Osteoblast (primary cell): Measurements from ENCODE around the gene PYCR2. TPM values are rescaled to one million over a fixed set of nuclear protein-coding genes. Genes with fewer than 3 reads are reported as not detected.
"Not testable (repeated sequence)": the region's sequence is repeated elsewhere in the genome, so short reads cannot be mapped to it uniquely, and the experiment has no call there.

ENCODE experiments used
- DNase-seq: peaks from one replicate; pipeline ENCODE4 v3.0.0; 2011; ENCODE audit warnings: low spot score, mixed read lengths; ENCODE audit not compliant: insufficient read length; ENCODE audit errors: missing footprints
- H2AFZ ChIP-seq: 2 replicates; pipeline ENCODE4 v1.6.0; 2011; ENCODE audit warnings: mild to moderate bottlenecking, low read length
- H3K27ac ChIP-seq: 2 replicates; pipeline ENCODE4 v1.5.1; 2011; ENCODE audit warnings: mild to moderate bottlenecking, low read depth, low read length, moderate library complexity
- H3K27me3 ChIP-seq: 2 replicates; pipeline ENCODE4 v1.6.0; 2012; ENCODE audit warnings: mild to moderate bottlenecking, control low read depth, inconsistent platforms, low read length, moderate library complexity; ENCODE audit not compliant: insufficient read depth
- H3K36me3 ChIP-seq: 2 replicates; pipeline ENCODE4 v1.5.1; 2011; ENCODE audit warnings: mild to moderate bottlenecking, low read length, control low read depth, moderate library complexity; ENCODE audit not compliant: insufficient read depth
- H3K4me1 ChIP-seq: 2 replicates; pipeline ENCODE4 v1.5.1; 2011; ENCODE audit warnings: mild to moderate bottlenecking, low read length, control low read depth, moderate library complexity; ENCODE audit not compliant: insufficient read depth
- H3K4me2 ChIP-seq: 2 replicates; pipeline ENCODE4 v1.6.0; 2011; ENCODE audit warnings: mild to moderate bottlenecking, low read length; ENCODE audit not compliant: insufficient read depth
- H3K4me3 ChIP-seq: fragments of 200-600 bp; sonication (generic); 3 replicates; pipeline ENCODE4 v1.5.1; 2012; ENCODE audit warnings: mild to moderate bottlenecking, low read length, inconsistent platforms; ENCODE audit not compliant: insufficient read depth
- H3K79me2 ChIP-seq: 2 replicates; pipeline ENCODE4 v1.6.0; 2012; ENCODE audit warnings: mild to moderate bottlenecking, low read length, control low read depth, inconsistent platforms; ENCODE audit not compliant: insufficient read depth
- H3K9me3 ChIP-seq: 2 replicates; pipeline ENCODE4 v1.5.1; 2011; ENCODE audit warnings: low read depth, low read length, control low read depth
- H4K20me1 ChIP-seq: 2 replicates; pipeline ENCODE4 v1.6.0; 2012; ENCODE audit warnings: mild to moderate bottlenecking, low read length, control low read depth; ENCODE audit not compliant: insufficient read depth
- total RNA-seq: library from RNA; depleted of rRNA; stranded (reverse); fragments of >200 nt; gene quantifications from 2 replicates; pipeline ENCODE4 v1.2.3, GENCODE V29; 2012
- TF ChIP-seq, protein P1 (sequence below): IDR thresholded peaks from 2 replicates; pipeline ENCODE4 v1.5.1; 2011; ENCODE audit warnings: mild to moderate bottlenecking, low read depth, low read length, moderate library complexity; ENCODE audit errors: extremely low read depth

PYCR2 gene
- total RNA-seq, 1 donor = 29.0 TPM

DNA sequence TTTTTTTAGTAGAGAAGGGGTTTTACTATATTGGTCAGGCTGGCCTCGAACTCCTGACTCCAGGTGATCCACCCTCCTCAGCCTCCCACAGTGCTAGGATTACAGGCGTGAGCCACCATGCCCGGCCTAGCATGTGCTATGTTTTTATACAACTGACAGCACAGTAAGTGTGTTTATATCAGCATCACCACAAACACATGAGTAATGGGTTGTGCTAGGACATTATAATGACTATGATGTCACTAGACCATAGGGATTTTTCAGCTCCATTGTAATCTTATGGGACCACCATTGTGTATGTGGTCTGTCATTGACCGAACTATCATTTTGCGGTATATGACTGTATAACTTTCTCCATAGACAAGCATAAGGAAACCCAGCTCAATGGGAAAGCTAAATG is 10.7 kb upstream of the PYCR2 start:
- no peak overlapping the region for H3K27ac ChIP-seq
- H3K9me3 ChIP-seq = no peaks in the 10 kb centered on the region
- H3K4me3 ChIP-seq = no peak overlapping the region
- no peaks in the 10 kb centered on the region for H3K36me3 ChIP-seq
- H3K27me3 ChIP-seq = no peaks in the 10 kb centered on the region
- H3K4me1 ChIP-seq = no peaks in the 10 kb centered on the region
- TF ChIP-seq, protein P1, sequence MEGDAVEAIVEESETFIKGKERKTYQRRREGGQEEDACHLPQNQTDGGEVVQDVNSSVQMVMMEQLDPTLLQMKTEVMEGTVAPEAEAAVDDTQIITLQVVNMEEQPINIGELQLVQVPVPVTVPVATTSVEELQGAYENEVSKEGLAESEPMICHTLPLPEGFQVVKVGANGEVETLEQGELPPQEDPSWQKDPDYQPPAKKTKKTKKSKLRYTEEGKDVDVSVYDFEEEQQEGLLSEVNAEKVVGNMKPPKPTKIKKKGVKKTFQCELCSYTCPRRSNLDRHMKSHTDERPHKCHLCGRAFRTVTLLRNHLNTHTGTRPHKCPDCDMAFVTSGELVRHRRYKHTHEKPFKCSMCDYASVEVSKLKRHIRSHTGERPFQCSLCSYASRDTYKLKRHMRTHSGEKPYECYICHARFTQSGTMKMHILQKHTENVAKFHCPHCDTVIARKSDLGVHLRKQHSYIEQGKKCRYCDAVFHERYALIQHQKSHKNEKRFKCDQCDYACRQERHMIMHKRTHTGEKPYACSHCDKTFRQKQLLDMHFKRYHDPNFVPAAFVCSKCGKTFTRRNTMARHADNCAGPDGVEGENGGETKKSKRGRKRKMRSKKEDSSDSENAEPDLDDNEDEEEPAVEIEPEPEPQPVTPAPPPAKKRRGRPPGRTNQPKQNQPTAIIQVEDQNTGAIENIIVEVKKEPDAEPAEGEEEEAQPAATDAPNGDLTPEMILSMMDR = no peak
- no peak for DNase-seq
- no peaks in the 10 kb centered on the region for H3K79me2 ChIP-seq
- no peaks in the 10 kb centered on the region for H4K20me1 ChIP-seq
- H3K4me2 ChIP-seq = no peak overlapping the region
- H2AFZ ChIP-seq = no peak overlapping the region

DNA sequence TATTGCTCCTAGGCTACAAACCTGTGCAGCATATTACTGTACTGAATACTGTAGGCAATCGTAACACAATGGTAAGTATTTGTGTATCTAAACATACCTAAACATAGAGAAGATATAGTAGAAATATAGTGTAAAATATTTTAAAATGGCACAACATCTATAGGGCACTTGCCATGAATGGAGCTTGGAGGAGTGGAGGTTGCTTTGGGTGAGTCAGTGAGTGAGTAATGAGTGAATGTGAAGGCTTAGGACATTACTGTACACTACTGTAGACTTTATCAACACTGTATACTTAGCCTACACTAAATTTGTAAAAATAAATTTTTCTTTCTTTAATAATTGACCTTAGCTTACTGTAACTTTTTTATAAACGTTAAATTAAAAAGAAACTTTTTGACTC is 9.0 kb upstream of the PYCR2 start:
- no peak overlapping the region for H2AFZ ChIP-seq

DNA sequence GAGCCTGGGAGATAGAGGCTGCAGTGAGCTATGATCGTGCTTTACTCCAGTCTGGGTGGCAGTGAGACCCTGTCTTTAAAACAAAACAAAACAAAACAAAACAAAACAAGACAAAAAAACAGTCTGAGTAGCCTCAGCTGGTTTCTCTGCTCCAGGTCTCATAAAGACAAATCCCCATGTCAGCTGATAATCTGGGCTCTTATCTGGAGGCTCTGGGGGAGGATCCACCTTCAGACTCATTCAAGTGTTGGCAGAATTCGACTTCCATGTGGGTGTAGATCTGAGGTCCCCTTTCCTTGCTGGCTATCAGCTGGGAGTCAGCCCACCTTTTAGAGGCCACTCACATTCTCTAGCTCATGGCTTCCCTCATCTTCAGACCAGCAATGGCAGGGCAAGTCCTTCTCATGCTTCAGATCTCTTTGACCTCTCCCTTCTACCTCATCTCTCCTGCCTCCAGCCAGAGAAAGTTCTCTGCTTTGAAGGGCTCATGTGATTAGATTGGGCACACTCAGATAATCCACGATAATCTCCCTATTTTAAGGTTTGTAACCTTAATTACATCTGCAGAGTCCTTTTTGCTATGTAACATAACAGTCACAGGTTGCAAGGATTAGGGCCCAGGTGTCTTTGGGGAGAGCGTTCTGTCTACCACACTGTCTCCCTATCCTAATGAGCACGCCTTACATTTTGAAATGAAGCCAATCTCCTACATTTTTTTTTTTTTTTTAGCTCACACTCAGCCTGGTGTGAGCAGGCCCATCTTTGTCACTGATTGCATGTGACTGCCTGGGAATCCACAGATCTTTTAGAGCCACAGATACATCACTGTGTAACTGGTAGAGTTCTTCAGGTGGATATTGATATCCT is 7.5 kb upstream of the PYCR2 start:
- no peak overlapping the region for H3K27ac ChIP-seq
- H3K27me3 ChIP-seq = no peaks in the 10 kb centered on the region
- no peak for DNase-seq
- H3K4me1 ChIP-seq = peaks cover 3% of the 10 kb centered on the region
- H3K4me3 ChIP-seq = no peak overlapping the region
- no peaks in the 10 kb centered on the region for H3K79me2 ChIP-seq
- H3K9me3 ChIP-seq = no peaks in the 10 kb centered on the region
- no peak overlapping the region for H2AFZ ChIP-seq
- H4K20me1 ChIP-seq = no peaks in the 10 kb centered on the region
- no peaks in the 10 kb centered on the region for H3K36me3 ChIP-seq
- no peak overlapping the region for H3K4me2 ChIP-seq
- TF ChIP-seq, protein P1 = no peak

More for the DNA sequence above, 9.0 kb upstream of the PYCR2 start:
- H3K4me2 ChIP-seq = no peak overlapping the region
- no peaks in the 10 kb centered on the region for H3K4me1 ChIP-seq
- no peak overlapping the region for H3K27ac ChIP-seq
- no peaks in the 10 kb centered on the region for H3K9me3 ChIP-seq
- H4K20me1 ChIP-seq = no peaks in the 10 kb centered on the region
- H3K4me3 ChIP-seq = no peak overlapping the region
- no peak for DNase-seq
- no peaks in the 10 kb centered on the region for H3K27me3 ChIP-seq
- TF ChIP-seq, protein P1 = no peak
- no peaks in the 10 kb centered on the region for H3K36me3 ChIP-seq
- H3K79me2 ChIP-seq = no peaks in the 10 kb centered on the region

DNA sequence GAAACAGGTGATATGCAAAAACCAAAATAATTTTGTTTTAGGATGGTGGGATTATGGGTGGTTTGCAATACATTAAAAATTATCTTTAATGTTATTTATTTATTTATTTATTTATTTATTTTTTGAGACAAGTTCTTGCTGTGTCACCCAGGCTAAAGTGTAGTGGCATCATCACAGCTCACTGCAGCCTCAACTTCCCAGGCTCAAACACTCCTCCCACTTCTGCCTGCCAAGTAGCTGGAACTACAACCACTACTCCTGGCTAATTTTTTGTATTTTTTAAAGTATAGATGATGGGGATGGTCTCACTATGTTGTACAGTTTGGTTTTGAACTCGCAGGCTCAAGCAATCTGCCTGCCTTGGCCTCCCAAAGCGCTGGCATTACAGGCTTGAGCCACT is 6.5 kb upstream of the PYCR2 start:
- TF ChIP-seq, protein P1 = no peak
- H3K79me2 ChIP-seq = no peaks in the 10 kb centered on the region
- no peaks in the 10 kb centered on the region for H3K36me3 ChIP-seq
- no peak for DNase-seq
- H3K9me3 ChIP-seq = no peaks in the 10 kb centered on the region
- no peak overlapping the region for H3K27ac ChIP-seq
- no peak overlapping the region for H3K4me2 ChIP-seq
- no peaks in the 10 kb centered on the region for H3K27me3 ChIP-seq
- H2AFZ ChIP-seq = no peak overlapping the region
- H3K4me1 ChIP-seq = peaks cover 5% of the 10 kb centered on the region
- H3K4me3 ChIP-seq = no peak overlapping the region
- H4K20me1 ChIP-seq = no peaks in the 10 kb centered on the region

DNA sequence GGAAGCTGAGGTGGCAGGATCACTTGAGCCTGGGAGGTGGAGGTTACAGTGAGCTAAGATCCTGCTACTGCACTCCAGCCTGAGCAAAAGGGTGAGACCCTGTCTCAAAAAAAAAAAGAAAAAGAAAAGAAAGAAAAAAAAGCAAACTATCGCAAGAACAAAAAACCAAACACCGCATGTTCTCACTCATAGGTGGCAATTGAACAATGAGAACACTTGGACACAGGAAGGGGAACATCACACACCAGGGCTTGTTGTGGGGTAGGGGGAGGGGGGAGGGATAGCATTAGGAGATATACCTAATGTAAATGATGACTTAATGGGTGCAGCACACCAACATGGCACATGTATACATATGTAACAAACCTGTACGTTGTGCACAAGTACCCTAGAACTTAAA is 5.4 kb upstream of the PYCR2 start:
- H3K79me2 ChIP-seq, DNase-seq, H3K4me3 ChIP-seq, H3K27me3 ChIP-seq, H3K27ac ChIP-seq, H3K9me3 ChIP-seq, H3K4me2 ChIP-seq, H4K20me1 ChIP-seq, H3K36me3 ChIP-seq, H2AFZ ChIP-seq, H3K4me1 ChIP-seq: not testable (repeated sequence)
